ENCODE measurements around the gene FAM72D.
"Not testable (repeated sequence)": the region's sequence is repeated elsewhere in the genome, so short reads cannot be mapped to it uniquely, and the experiment has no call there.

The FAM72D gene

DNA sequence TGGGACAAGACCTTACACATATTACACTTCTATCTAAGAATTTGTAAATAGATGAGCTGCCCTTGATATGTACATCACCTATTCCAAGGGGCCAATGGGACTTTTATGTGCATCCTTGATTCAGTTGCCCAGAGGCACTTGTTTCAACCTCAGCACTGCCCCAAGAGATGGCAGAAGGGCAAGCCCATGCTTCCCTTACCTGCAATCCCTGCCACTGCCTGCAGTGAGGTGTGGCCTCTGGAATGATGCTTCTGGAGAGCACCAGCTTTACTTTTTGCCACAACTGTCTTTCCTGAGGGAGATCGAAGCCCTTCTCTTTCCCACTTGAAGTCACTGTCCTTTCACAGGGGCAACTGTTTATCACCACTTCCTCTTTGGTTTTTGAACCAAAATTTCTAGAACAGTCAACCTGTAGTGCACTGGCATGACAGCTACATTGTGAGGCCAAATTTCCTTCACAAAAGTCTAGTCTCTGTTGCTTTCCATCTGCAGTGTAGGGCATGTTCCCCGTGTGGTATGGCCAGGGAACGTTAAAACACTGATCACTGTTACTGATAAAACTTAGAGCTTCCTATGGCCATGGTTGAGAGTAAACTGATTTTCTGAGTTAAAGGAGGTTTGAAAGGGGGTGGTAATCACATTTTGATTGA lies 48.6 kb downstream of the FAM72D start:
- not testable (repeated sequence) for DNase-seq (ENCODE audit: low read depth in 3 of 3, low spot score in 1 of 3)

DNA sequence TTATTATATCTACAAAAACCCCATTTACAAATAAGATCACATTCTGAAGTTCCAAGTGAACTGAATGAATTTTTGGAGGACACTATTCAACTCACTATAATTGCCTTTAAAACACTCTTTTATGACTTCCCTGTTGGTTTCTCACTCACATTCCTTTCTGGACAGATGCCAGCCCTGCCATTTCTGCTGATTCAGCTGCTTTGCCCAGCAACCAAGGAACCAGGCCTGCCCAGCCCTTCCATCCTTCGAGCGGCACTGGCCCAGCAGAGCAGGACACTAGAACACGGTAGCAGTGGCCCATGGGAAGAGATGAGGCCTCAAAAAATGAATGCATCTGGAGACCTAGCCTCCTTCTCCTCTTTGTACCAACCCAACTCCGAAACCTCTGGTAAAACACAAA lies 50.5 kb downstream of the FAM72D start:
- DNase-seq (ENCODE audit: low read depth in 3 of 3, low spot score in 1 of 3), result not testable (repeated sequence)

GRCh38 chr1:145147172-145147571 lies 51.4 kb downstream of the FAM72D start:
- not testable (repeated sequence) for DNase-seq (ENCODE audit: low read depth in 3 of 3, low spot score in 1 of 3)

DNA sequence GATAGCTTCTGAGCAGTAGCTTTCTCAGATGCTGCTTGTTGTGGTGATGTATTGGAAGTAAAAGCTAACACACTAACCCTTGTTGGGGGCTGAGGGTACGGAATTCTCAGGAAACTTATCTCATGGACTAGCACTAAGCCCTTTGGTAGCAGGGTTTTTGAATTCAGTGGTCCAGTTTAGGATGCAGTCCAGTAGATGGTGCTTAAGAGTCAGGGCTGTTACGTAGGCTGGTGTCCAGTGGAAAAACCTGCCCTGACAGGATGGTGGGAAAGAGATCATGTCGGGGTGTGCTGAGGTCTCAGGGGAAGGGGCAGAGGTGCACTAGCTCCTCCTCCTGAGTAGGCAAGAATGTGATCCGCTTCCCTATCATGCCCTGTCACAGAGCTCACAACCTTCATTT lies 59.6 kb downstream of the FAM72D start:
- not testable (repeated sequence) for DNase-seq (ENCODE audit: low read depth in 3 of 3, low spot score in 1 of 3)

DNA sequence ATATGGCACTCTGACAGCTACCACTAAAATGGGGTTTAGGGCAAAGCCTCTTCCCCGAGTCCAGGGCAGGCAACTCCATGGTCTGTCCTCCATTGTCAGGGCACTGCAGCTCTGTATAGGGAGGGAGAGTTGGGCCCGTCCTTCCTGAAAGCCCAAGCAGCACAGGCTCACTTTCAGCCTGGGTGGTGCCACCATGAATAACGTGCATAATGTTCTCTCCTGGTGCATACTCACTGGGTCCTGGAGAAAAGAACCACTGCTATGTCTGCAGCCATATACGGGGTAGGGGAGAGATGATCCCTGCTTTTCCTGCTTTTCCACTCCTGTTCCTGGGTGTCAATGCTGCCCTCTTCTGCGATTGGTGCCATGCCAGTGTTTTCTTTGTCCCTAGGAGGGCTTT lies 60.1 kb downstream of the FAM72D start:
- DNase-seq (ENCODE audit: low read depth in 3 of 3, low spot score in 1 of 3), result not testable (repeated sequence)

DNA sequence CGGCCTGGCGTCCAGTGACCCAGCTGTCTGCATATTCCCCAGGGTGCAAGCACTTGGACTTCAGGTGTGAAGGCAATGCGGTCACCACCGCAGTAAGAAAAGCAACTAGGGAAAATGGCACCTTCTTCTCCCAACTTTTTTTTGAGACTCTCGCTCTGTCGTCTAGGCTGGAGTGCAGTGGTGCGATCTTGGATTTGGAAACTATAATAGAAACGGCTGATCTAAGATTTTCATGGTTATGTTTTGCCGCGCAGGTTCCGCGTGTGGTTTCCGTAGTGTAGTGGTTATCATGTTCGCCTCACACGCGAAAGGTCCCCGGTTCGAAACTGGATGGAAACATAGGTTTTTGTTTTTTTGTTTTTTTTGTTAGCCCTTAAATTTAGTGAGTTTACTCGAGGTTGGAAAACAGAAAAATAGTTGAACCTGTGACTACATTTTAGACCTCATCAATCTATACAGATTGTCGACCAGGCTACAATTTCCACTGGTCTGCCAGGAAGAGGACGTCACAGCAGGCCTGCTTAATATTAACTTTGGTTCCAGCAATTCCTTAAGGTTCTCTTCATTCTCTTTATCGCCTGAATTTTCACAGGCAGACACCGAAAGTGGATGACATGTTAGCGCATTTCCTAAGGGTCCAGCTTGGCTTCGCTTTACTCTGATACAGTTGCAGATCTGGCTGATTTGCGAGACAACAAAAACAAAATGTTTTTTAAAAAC lies 61.3 kb downstream of the FAM72D start:
- DNase-seq (ENCODE audit: low read depth in 3 of 3, low spot score in 1 of 3), result peak in 1 of 3 donors; percentile 39

DNA sequence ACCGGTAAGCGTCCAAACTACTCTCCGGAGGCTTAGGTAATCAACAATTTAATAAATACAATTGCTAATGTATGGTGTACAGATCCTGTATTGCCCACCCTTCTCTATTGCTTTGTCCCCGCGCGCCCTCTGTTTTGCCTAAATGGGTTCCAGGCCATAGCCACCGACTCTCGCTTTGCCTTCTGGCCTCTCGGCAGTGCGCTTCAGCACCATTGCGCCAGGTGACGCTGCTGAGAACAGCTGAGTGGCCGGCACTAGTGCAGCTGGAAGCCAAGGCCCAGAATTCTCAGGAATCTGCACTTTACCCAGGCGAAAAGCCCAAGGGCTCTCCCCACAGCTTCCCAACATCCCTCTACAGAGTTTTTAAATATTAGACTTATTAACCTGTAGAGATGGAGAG lies 61.9 kb downstream of the FAM72D start:
- not testable (repeated sequence) for DNase-seq (ENCODE audit: low read depth in 3 of 3, low spot score in 1 of 3)

- DNase-seq (ENCODE audit: low read depth in 3 of 3, low spot score in 1 of 3), result not testable (repeated sequence)
Measured at GRCh38 chr1:145161046-145161752, 65.4 kb downstream of the FAM72D start.

Data from stimulated activated CD4-positive, alpha-beta T cell treated with anti-CD3 and anti-CD28 coated beads, TNF-alpha, amount 100 ng/mL, for 1 hour (primary cell).